Muscle layer of duodenum (tissue), 2 donors: ENCODE data around the gene CAMK1D.

Source experiments
- H3K27ac ChIP-seq: one replicate; pipeline ENCODE4 v1.7.0; 2013; ENCODE audit warnings: mild to moderate bottlenecking, low read length
- H3K27me3 ChIP-seq: one replicate; pipeline ENCODE4 v1.7.0; 2013; ENCODE audit warnings: low read depth, mild to moderate bottlenecking, control low read depth, low read length
- H3K36me3 ChIP-seq, 2 donors: one replicate each; pipeline ENCODE4 v1.7.0; 2013; ENCODE audit warnings: low read length in 2 of 2, control low read depth in 1 of 2, mild to moderate bottlenecking in 1 of 2; ENCODE audit not compliant: insufficient read depth in 2 of 2, control insufficient read depth in 1 of 2
- H3K4me1 ChIP-seq, 2 donors: one replicate each; pipeline ENCODE4 v1.7.0; 2013; ENCODE audit warnings: low read length in 2 of 2, mild to moderate bottlenecking in 2 of 2, control low read depth in 1 of 2, moderate library complexity in 1 of 2; ENCODE audit not compliant: insufficient read depth in 2 of 2, control insufficient read depth in 1 of 2
- H3K4me3 ChIP-seq, 2 donors: one replicate each; pipeline ENCODE4 v1.7.0; 2013; ENCODE audit warnings: low read length in 2 of 2, low read depth in 1 of 2, mild to moderate bottlenecking in 1 of 2
- H3K9me3 ChIP-seq, 2 donors: one replicate each; pipeline ENCODE4 v1.7.0; 2013; ENCODE audit warnings: low read length in 2 of 2, control low read depth in 1 of 2, mild to moderate bottlenecking in 1 of 2; ENCODE audit not compliant: control insufficient read depth in 1 of 2
- donor health status: healthy.

The CAMK1D gene

DNA sequence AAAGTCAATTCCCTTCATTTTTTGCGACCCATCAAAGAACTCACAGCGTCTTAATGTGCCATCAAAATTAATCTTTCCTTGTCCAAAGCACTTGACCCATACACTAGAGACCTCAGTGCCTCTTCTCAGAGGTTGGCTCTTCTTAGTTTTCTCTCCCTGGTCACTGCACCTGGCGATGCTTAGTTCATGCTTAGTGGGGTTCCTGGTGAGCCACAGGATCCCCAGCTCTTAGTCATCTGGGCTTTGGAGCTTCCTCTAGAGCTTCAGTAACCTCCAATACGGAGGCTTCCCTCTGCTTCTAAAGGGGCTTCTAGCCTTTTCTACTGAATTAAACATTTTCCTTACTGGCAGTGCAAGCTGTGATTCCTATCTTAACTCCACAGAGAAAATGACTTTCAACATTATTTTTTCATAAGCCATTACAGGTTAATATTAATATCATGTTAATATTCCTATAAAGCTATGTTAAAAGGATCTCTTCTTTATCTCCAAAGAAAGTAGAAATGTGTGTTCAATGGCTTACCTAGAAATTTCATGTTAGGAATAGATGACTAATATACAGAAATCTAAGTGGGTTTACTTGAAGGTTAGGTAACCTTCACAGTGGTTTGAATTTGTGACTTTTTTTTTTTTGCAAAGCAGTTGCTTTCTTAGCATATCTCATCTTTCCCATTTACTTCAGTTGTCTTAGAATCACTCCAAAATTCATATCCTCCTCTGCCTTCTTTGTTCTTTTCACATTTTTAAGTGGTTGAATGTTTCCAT is 295.2 kb downstream of the CAMK1D start:
- H3K4me1 ChIP-seq = no peaks in the 10 kb centered on the region
- no peaks in the 10 kb centered on the region for H3K27me3 ChIP-seq
- H3K4me3 ChIP-seq = no peak overlapping the region
- H3K27ac ChIP-seq = no peak overlapping the region
- no peaks in the 10 kb centered on the region for H3K36me3 ChIP-seq
- H3K9me3 ChIP-seq = no peaks in the 10 kb centered on the region

DNA sequence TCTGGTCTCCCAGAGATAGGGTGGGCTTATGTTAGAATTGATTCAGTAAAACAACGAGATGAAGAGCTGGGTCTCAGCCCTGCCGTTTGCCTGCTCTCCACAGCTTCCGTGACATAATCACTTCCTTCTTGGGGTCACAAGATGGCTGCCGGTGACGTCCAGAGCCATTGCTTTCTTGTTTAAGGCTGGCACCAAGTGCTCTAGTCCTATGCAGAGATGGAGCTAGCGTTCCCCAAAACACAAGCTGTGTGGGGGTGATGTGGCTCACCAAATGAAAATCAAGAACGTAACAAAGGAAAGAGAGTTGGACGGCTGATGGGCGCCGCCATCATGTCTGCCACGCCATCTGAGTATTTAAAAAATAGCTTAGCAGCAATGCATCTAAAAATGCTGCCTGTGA is 296.1 kb downstream of the CAMK1D start:
- H3K27ac ChIP-seq = no peak overlapping the region
- H3K9me3 ChIP-seq = no peaks in the 10 kb centered on the region
- no peak overlapping the region for H3K4me3 ChIP-seq
- no peaks in the 10 kb centered on the region for H3K4me1 ChIP-seq
- H3K36me3 ChIP-seq = no peaks in the 10 kb centered on the region
- H3K27me3 ChIP-seq = no peaks in the 10 kb centered on the region

DNA sequence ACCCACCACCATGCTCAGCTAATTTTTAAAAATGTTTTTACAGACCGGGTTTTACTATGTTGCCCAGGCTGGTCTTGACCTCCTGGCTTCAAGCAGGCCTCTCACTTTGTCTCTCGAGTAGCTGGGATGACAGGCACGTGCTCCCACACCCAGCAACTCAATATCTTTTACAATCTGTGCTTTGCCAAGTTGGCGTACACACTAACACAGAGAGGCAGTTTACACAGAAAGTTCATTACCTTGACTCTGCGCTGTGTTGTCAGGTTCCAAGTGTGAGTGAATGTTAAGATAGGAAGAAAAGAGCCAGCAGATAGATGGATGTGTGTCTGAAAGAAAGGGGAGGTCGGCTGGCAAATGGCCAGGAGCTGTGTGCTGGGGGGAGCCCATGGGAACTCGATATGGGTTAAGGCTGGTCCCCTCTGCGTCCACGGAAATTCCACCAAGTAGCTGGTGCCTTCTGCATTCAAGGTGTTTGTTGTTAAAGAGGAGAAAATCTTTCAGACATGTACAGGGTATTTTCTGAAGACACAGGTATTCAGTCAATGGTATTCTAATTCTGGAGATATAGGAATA is 299.8 kb downstream of the CAMK1D start:
- Histone ChIP-seq H3K9me3 (peaks cover 0 to 4% of the 10 kb centered on the region in 2 donors), H3K36me3 (no peaks in the 10 kb centered on the region), H3K27me3 (no peaks in the 10 kb centered on the region), H3K27ac (no peak overlapping the region), H3K4me1 (no peaks in the 10 kb centered on the region), H3K4me3 (no peak overlapping the region)

DNA sequence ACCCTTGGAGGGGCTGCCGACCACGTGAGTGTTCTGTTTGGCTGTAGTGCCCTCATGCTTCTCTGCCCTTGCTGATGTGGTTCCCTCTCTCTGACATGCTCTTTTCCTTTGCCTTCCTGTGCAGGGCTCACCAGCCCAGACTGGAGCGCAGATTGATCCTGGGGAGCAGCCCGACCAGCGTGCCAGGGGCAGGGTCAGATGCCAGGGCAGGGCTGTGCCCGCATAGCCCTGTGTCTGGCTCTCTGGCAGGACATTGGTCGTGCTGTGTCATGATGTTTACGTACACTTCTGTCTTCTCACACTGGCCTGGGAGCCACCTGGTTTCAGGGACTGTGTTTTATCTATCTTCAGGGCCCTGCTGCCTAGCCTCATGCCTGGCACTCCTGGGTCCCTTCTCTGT is 300.8 kb downstream of the CAMK1D start:
- Histone ChIP-seq H3K36me3 (no peaks in the 10 kb centered on the region), H3K4me1 (no peaks in the 10 kb centered on the region), H3K27me3 (no peaks in the 10 kb centered on the region), H3K9me3 (peaks cover 0 to 6% of the 10 kb centered on the region in 2 donors), H3K4me3 (no peak overlapping the region), H3K27ac (no peak overlapping the region)

DNA sequence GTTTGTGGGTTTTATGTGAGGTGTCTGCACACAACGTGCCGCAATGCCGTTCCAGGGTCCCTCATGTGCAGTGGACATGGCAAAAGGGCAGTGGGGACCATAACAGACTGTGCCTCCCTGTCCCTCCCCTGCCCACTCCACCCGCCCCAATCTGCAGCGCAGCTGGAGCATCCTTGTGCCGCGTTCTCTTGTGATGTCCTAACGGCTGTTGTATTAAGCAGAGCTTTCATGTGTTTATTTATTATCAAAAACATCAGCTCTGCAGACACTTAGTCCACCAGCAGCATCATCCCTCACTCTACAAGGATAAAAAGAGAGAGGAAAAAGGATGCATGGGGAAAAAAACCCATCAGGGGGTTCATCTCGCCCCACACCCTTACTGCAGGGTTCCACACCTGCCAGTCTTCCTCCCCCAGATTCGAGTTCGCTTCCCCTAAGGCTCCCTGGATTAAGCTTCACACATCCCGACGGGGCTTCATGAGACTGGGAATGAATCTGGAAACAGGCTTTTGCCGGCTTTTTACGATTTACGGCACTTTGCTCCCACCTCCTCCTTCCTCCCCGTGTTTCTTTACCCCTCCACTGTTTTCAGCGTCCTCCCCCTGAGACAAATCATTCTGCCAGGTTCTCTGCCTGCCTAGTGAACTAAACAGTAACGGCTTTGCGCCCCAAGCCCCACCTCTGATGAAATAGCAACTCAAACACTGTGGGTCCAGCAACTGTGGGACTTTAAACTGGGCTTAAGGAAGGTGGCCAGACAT is 301.4 kb downstream of the CAMK1D start:
- H3K36me3 ChIP-seq = no peaks in the 10 kb centered on the region
- H3K27ac ChIP-seq = no peak overlapping the region
- H3K4me1 ChIP-seq = no peaks in the 10 kb centered on the region
- no peaks in the 10 kb centered on the region for H3K27me3 ChIP-seq
- H3K4me3 ChIP-seq = no peak overlapping the region
- peaks cover 0 to 6% of the 10 kb centered on the region in 2 donors for H3K9me3 ChIP-seq

DNA sequence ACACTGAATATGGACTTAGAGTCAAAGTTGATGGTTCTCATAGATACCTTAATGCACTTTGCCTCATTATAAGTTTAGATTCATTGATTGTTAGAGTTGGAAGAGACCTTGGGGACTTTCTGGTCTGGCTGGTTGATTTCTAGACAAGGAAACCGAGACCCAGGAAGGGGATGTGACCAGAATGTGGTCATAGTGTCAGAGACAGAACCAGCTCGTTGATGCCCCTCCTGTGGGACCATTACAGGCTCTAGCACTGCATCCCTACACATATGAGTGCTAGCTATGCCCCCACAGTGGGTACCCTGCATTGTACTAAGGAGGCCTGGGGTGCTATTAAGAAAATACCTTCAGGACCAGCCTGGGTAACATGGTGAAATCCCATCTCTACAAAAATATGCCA is 306.6 kb downstream of the CAMK1D start:
- H3K27me3 ChIP-seq = no peaks in the 10 kb centered on the region
- no peaks in the 10 kb centered on the region for H3K4me1 ChIP-seq
- peaks cover 0 to 6% of the 10 kb centered on the region in 2 donors for H3K9me3 ChIP-seq
- no peak overlapping the region for H3K4me3 ChIP-seq
- no peak overlapping the region for H3K27ac ChIP-seq
- H3K36me3 ChIP-seq = no peaks in the 10 kb centered on the region

DNA sequence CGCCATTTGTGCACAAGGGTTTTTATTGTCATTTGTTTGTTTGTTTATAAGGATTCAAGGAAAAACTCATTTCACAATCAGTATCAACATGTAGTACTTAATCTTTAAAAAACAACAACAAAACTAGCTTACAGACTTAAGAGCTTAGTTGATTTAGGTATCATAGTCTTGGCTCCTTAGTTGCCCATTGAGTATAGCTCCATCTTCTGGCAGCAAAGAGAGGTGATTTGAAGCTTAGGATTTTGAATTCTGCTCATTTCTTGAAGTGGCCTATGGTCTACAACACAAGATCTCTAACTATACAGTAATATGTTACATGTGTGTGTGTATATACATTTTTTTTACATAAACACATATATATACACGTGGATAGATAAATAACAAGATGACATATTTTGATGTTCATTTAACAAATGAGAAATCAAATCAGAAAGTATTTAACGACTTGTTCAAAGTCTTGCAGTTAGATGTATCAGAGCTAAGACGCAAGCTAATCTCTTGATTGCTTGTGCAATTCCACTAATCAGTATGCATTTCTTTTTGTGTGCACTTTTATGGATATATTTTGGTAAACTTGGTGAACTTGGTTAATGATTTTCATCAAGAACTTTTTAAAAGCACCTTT is 307.3 kb downstream of the CAMK1D start:
- Histone ChIP-seq H3K9me3 (peaks cover 0 to 6% of the 10 kb centered on the region in 2 donors), H3K36me3 (no peaks in the 10 kb centered on the region), H3K27me3 (no peaks in the 10 kb centered on the region), H3K27ac (no peak overlapping the region), H3K4me1 (no peaks in the 10 kb centered on the region), H3K4me3 (no peak overlapping the region)

DNA sequence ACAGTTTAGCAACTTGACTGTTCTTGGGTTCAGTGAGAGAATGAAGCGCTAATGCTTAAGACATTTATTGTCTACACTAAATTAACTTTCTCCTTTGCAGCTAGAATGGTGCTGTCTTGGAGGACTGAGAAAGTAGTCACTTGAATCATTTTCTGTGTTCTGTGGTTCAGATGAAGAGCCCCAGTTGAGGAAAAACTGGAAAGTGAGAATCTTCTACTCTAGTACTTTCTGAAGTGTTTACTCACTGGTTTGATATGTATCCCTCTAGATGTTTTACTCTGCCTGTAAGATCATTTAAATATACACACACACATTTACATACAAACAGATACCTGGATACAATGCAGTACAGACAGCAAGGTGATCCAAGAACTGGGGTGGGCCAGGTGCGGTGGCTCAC is 308.1 kb downstream of the CAMK1D start:
- no peaks in the 10 kb centered on the region for H3K4me1 ChIP-seq
- H3K4me3 ChIP-seq = no peak overlapping the region
- H3K36me3 ChIP-seq = no peaks in the 10 kb centered on the region
- no peaks in the 10 kb centered on the region for H3K27me3 ChIP-seq
- no peak overlapping the region for H3K27ac ChIP-seq
- peaks cover 0 to 6% of the 10 kb centered on the region in 2 donors for H3K9me3 ChIP-seq

DNA sequence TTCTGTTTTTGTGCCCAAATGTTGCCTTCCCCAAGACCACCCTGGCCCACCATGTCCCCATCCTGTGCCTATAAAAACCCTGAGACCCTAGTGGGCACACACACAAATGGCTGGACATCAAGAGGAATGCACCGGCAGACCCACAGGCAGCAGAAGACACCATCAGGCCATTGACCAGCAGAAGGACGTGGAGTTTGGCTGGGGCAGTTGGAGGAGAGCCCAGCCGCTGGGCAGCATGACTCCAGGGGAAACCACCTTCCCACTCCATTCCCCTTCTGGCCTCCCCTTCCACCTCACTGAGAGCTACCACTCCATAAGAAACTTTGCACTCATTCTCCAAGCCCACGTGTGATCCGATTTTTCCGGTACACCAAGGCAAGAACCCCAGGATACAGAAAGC is 309.2 kb downstream of the CAMK1D start:
- peaks cover 0 to 6% of the 10 kb centered on the region in 2 donors for H3K9me3 ChIP-seq
- no peaks in the 10 kb centered on the region for H3K4me1 ChIP-seq
- no peaks in the 10 kb centered on the region for H3K36me3 ChIP-seq
- H3K27ac ChIP-seq = no peak overlapping the region
- H3K27me3 ChIP-seq = no peaks in the 10 kb centered on the region
- no peak overlapping the region for H3K4me3 ChIP-seq

DNA sequence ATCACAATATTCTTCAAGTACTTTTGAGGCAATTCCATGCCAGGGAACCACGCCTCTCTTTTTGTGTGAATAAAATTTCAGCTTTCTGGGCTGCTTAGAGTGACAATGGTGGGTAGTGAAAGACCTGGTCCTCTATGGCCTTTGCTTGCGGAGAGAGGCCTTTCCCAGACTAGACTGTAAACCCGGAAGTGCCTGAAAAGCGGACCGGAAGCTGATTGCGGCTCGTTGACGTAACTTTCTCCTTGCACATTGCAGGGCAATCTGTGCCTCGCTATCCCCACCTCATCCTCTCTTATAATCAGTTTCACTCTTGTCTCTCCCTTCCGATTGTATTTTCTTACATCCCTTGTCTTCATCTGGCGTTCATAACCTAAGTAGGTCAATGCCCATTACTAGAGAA is 310.4 kb downstream of the CAMK1D start:
- no peaks in the 10 kb centered on the region for H3K27me3 ChIP-seq
- H3K27ac ChIP-seq = no peak overlapping the region
- H3K9me3 ChIP-seq = no peaks in the 10 kb centered on the region

DNA sequence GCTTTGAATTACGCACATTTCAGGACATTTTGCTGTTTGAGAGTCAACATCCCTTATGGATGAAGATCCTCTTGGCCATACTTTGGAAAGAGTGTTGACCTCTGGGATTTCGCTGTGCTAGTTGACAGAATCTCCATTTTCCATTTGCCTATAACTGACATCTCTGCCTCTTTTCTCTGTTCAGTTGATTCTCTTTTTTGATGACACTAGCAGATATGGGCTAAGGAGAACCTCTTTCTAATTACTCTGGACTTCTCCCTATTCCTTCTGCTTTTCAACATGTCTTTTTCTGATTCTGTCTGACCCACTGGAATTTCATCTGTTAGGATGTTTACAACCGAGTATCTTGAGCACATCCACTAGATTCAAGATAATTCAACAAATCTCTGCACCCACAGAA is 311.5 kb downstream of the CAMK1D start:
- Histone ChIP-seq H3K4me1 (no peaks in the 10 kb centered on the region), H3K9me3 (no peaks in the 10 kb centered on the region), H3K27ac (no peak overlapping the region), H3K27me3 (no peaks in the 10 kb centered on the region), H3K4me3 (no peak overlapping the region), H3K36me3 (no peaks in the 10 kb centered on the region)

More for the DNA sequence above, 310.4 kb downstream of the CAMK1D start:
- Histone ChIP-seq H3K4me1 (no peaks in the 10 kb centered on the region), H3K4me3 (no peak overlapping the region), H3K36me3 (no peaks in the 10 kb centered on the region)
